Measurements from ENCODE around the gene ZMYM2.
A peak's percentile ranks its signal among the peaks of the same experiment; 100 is the strongest.

ZMYM2 gene

DNA sequence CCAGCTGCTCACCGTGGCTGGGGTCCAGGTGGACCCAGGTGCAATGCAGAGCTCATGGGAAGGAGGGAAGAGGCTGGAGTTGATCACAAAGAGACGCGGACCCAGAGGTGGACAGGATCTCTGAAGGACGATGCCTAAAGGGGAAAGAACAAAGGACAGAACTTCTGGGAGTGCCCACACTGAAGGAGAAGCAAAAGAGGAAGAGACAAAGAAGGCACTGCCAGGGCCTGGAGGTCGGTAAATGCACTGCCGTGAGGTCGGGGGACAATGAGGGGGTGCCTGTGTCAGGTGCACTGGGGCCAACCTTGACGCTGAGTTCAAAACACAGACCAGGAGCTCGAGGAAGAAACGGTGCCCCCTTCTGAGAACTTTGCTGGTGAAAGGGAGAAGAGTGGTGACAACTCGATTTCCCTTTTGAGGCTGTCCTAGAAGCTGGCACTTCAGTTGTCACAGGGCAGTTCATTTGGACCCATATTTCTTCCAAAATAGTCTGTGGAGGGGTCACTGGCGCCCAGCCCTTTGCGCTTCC, 146.7 kb downstream of the ZMYM2 start:
- DNase-seq (ENCODE audit: low spot score), result no peak

DNA sequence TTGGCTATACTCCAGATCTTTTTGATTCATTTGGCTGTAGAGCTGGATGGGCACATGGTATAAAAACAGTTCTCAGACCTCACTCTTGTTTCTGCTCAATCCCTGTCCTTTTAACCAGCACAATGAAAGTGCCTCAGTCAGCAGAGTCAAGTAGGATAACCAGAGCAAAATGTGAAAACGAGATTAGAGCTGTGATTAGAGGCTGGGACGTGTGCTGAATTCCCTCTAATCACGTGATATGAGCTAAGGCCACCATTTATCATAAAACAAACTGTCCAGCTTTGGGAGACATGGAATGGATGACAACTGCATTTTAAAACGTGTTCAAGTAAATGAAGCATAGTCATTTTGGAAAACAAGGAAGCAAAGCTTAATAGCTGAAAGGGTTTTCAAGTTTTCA, 148.2 kb downstream of the ZMYM2 start:
- DNase-seq (ENCODE audit: low spot score), result no peak

DNA sequence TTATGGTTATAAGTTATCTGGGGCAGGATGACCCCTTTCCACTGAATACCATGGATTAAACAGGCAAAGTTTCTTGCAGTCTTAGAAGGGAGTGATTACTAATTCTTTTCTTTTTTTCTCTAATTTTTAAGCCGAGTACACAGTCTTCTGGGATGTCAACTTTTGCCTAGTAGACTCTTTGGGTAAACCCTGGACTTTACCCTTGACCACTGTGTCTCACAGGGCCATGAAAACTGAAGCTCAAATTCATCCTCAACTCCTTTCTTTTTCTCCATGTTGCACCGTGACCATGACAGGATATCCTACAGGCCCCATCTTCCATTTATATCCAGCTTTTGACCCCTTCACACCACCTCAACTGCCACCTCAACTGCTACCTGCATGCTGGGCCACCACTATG, 150.5 kb downstream of the ZMYM2 start:
- DNase-seq (ENCODE audit: low spot score), result no peak

DNA sequence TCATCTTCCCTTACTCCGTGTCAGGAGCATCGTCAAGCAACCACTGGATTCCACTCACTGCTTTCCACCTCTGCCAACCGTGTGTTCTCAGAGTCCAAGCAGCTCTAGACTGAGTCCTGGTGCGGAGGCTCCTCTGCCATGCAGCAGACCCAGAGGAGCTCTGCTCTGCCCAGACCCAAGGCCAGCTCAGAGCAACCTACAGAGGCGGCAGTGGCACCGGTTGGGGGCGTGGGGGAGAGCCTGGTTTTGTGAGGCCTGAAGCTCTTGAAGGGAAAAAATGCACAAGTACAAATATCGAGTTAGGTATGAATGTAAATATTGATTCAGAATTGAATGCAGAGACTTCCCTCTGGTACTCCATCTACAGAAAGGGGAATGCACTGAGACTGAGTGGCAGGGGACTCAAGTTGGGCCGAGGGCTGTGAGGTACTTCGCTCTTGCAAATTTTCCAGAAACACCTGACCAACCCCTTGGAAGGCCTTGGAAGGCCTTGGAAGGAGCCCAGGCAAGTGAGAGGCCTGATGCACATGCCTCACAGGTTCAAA, 155.6 kb downstream of the ZMYM2 start:
- no peak for DNase-seq (ENCODE audit: low spot score)

DNA sequence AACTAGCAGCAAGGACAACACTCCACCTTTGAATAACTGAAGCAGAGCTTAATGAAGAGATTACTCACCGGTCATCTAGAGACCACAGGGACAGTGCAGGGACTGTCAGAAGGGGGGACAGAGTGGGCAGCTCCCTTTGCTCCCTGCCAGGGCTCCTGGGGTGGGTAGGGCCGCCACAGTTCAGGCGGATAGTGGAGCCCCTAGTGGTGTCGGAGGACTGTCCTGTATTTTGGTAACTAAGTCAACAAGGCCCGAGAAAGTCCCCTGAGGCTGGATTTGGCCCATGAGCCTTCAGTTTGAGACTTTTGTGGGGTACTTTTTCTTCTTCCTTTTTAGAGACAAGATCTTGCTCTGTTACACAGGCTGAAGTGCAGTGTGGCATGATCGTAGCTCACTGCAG, 157.7 kb downstream of the ZMYM2 start:
- DNase-seq (ENCODE audit: low spot score), result no peak

DNA sequence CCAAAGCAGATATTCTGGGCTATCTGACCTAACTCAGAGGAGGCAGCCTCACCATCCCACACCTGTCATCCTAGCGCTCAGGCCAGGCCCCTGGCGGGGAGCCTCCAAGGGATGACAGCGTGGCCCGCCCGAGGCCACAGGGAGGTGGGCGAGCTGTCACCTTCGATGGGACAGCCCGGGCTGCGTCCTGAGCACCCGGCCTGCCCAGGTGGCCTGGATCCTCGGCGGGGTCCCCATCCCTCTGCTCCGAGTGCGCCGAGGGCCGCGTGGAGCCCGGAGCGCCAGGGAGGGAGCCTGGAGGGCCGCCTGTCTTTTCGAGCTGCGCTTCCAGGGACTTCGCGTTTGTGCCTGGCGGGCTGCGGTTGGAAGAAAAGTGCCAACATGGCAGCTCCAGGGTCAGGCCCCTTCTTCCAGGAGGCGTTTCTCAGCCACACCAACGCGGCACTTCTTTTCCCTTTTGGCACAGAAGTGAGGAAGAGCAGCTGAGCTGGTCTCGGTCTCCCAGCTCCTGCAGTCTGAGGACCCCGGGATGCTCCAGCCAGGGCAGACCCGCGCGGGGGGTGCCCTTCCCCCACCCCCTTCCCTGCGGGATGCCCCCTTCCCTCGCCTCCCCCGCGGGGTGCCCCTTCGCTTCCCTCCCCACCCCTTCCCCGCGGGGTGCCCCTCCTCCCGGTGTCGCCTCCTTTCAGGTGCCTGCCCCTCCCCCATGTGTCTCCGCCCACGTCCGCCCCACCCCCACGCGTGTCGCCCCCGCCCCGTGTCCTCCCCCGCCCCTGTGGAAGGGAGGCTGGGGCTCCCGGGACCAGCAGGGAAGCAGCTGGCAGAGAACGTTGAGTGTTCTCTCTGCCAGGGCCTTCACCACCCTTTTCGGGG, 160.0 kb downstream of the ZMYM2 start:
- DNase-seq (ENCODE audit: low spot score), result peak; percentile 81

DNA sequence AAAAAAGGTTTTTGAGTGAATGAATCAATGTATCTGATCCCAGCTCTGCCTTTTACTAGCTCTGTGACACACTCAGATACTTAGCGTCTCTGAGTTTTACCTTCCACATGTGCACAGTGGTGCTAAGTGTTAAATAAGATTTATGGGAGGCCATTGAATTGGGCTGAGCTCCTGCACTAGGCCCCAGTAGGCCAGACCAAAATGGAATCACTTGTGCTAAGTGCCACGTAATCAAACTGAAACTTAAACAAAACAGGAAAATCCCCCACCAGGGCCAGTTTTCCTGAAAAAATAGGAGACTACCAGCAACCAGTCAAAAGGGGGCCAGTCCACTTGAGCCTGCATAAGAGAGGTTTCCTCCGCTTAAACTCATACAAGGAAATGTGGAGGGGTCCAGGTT, 161.4 kb downstream of the ZMYM2 start:
- DNase-seq (ENCODE audit: low spot score), result no peak

DNA sequence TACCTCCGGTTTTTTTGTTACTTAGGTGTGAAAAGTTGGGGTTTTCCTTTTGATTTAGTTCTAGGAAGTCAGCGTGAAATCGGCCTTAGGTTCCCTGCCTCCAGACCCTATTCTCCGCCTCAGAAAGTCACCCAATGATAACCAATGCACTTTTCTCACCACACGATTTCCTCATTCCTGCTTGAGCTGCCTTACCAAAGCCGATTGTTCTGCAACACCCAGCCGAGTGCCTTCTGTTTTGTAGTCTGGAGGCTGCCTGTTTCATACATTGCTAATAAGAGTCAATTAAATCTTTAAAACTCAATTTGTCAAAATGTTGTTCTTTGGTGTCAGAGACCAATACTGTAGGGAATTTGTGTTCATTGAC, 162.6 kb downstream of the ZMYM2 start:
- DNase-seq (ENCODE audit: low spot score), result no peak

DNA sequence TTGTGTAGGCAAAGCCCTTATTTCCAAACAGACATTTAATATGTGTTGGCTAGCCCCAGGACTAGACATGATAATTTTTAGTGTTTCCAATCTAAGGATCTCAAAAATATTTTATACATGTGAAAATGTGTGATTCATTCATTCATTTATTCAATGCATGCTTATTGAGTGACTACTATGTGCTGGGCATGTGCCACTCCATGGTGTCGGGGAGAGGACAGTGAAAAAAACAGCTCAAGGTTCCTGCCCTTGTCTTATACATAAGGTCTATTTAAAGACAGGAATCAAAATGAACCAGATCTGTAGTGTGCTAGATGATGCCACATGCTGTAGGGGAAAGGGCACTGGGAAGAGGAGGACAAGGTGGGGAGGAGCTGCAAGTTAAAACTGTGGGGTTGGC, 165.8 kb downstream of the ZMYM2 start:
- DNase-seq (ENCODE audit: low spot score), result no peak

DNA sequence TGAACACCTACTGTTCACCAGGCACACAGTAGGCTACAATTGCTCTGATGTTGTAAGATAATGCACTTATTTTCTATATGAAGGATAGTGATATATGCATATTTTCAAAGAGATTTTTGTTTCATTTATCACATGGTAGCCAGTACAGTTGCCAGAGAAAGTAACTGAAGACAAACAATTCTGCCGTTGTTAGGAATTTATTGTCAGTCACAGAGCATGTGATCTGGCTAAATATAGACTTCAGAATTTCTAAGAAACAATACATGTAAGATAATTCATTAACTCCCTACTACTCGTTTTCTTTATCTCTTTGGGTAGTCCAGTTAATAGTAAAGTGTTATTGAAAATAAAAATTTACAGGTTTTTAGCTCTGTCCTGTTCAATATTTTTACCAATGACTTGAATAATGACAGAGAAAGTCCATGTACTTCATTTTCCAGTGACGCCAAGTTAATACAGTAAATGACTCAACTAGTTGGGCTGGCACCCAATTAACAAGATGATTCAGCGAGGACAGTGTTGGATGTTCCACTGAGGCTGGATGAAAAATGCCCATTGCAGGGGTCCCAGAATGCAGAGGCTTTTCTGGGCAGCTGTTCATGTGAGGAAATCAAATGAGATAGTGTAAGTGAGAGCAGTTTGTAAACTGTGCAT, 166.7 kb downstream of the ZMYM2 start:
- peak; percentile 57 for DNase-seq (ENCODE audit: low spot score)

DNA sequence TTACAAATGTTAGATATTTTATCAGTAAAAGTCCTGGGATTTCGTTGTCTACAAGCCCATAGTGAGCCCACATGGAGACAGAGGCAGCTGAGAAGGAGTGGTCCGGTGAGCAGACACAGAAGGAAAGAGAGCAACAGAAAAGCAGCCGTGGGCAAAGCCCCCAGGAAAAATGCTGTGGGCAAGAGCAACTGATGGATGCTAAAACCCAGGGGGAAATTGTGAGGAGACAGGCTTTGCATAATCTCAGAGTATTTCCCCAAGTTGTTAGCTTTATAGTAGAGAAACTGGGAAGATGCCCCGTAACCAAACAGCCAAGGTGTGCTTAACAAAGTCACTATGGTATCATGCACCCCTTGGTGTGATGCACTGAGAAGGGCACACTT, 167.2 kb downstream of the ZMYM2 start:
- DNase-seq (ENCODE audit: low spot score), result no peak

DNA sequence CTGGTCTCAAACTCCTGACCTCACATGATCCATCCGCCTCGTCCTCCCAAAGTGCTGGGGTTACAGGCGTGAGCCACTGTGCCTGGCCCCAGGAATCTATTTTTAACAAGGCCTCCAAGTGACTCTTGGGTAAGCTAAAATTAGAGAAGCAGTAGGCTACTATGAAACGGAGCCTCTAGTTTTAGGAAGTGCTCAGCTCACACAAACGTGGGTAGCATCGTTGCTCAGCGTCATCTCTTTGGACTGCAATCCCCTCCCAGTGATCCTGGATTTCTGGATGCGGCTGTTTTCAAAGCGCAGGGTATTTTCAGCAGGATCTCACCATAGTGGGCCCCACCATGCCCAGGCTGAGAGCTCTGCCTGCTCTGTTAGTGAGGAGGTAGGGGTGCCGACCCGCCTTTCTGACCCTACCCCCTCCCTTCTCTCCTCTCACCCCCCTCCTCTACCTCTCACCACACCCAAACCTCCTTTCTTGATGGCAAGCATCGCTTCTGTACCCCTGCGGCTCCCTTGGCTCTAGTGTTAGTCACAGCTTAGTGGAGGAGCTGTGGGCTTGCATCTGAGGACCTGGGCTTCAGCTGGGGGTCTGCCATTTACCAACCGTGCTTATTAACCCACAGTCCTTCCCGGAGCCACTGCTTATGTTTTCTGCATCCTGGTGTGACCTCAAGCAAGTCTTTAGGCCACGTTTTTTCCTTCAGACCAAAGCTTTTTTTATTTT, 168.2 kb downstream of the ZMYM2 start:
- no peak for DNase-seq (ENCODE audit: low spot score)

DNA sequence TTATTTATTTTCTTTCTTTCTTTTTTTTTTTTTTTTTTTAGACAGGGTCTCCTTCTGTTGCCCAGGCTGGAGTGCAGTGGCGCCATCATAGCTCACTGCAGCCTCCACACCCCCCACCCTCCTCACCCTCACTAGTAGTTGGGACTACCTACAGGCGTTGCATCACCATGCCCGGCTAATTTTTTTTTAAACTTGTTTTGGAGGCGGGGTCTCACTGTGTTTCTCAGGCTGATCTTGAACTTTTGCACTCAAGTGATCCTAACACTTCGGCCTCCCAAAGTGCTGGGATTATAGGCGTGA, 168.7 kb downstream of the ZMYM2 start:
- DNase-seq (ENCODE audit: low spot score), result no peak

DNA sequence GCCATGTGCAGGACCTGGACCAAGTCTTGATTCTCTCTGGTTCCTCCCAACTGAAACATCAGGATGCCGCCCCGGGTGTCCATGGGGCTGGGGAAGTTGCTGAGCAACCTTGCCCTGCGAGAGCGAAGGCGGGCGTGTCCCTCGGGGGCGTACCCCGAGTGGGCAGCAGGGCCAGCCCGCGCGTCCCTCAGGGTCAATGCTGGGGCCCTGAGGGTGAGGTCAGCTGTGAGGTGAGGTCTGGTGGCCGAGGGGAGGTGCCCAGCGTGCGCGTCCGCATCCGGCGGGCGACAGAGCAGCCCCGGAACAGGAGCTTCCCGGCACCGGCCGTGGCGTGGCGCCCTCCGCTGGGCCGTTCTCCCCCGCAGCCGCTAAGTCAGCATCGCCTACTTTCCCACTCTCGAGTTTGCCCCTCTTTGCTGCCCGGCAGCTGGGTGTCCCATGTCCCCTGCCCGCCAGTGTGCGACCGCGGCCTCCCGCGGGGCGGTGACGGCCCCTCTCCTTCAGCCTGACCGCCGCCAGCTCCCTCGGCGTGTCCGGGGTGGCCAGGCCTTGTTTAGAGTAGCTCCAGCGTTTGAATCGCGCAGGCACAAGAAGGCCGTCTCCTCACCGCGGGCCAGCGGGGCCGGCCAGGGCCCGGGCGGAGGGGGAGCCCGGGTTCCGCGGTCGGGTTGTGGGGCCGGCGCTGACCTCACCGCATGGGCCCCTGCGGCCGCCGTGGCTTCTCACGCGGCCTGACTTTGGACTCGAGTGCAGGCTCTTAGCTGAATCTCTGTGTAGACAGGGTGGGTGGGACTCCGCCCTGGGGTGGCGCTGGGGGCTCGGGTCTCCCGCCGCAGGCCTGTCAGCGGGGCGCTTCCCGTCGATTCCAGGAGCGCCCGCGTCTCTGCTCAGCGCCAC, 169.3 kb downstream of the ZMYM2 start:
- peak; percentile 84 for DNase-seq (ENCODE audit: low spot score)

DNA sequence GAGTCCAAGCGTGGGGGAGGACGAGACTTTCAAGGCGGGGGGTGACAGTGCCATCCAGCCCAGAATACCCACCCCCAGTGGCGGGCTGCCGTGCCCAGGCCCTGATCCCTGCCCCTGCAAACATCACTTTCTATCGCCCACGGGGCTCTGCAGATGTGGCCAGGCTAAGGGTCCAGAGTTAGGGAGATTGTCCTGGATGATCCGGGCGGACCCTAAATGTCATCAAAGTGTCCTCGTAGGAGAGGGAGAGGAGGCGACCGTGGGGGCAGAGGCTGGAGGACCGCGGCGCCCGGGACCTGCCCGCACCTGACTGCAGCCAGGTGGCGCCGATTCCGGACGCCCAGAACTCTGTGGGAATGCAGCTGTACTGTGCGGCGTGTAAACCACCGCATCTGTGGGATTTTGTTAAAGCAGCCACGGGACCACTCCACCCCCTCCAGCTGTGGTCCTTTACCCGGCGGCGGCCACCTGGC, 170.0 kb downstream of the ZMYM2 start:
- DNase-seq (ENCODE audit: low spot score), result no peak

DNA sequence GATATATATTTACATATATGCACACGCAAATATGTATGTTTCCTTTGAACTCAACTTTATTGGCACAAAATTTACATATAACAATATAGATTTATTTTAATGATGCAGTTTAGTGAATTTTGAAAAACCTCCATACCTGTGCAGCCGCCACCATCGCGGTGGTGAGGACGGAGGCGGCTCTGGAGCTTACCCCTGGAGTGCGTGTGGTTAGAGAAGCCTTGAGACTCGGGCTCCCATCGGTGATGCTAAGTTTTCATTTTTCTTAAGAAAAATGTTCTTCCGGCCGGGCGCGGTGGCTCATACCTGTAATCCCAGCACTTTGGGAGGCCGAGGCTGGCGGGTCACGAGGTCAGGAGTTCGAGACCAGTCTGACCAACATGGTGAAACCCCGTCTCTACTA, 170.5 kb downstream of the ZMYM2 start:
- no peak for DNase-seq (ENCODE audit: low spot score)

DNA sequence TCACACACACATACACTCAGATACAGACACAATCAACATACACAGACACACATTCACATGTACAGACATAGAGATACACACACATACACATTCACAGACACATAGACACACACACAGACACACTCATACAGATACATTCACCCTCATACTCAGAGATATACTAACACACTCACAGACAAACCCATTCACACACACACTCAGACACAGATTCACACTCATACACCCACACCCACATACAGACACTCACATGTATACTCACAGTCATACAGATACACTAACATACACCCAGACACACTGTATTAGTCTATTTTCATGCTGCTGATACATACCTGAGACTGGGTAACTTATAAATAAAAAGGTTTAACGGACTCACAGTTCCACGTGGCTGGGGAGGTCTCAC, 171.5 kb downstream of the ZMYM2 start:
- no peak for DNase-seq (ENCODE audit: low spot score)

DNA sequence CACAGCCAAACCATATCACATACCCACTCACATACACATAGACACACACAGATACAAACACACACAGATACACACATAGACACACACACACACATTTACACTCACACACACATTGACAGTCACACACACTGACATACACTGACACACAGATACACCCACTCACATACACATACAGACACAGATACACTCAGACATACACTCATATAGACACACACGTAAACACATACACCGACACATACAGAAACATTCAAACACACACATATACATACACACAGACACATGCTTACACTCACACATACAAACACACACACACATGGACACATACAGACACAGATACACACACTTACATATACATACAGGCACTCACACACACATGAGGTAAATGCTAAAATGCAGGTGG, 172.1 kb downstream of the ZMYM2 start:
- DNase-seq (ENCODE audit: low spot score), result no peak

DNA sequence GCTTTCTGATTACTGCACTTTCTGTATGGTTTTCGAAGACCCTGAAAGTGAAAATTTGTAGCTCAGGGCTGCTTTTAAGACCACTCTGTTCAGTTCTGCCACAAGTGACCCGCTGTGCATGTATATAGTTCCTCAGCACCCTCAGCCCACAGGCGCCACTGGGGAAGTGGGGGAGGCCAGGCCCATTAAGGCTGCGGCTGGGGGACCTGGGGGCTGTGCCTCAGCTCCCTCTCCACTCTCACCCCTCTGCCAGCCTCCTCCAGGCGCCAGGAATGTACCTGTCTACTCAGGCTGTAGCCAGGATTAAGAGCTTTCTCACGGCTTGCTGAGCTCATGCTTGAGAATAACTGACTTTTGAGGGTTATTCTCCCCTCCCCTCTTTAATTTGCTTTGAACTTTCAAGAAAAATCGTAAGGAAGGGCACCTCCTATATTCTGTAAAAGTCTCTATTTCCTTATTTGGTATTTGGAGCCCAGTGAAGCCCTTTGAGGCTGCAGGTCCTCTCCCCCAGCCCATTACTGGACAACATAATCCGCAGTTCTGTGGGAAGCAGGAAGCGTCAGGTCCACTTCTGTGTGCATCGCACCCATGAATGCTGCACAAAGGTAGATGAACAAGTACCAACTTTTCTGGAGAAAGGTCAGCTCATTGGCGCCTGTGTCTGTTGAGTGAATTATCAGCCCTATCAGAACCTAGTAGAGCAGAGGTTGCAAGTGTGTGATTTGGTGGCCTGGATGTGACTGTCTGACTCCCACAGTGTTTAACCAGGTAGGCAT, 172.7 kb downstream of the ZMYM2 start:
- DNase-seq (ENCODE audit: low spot score), result no peak

DNA sequence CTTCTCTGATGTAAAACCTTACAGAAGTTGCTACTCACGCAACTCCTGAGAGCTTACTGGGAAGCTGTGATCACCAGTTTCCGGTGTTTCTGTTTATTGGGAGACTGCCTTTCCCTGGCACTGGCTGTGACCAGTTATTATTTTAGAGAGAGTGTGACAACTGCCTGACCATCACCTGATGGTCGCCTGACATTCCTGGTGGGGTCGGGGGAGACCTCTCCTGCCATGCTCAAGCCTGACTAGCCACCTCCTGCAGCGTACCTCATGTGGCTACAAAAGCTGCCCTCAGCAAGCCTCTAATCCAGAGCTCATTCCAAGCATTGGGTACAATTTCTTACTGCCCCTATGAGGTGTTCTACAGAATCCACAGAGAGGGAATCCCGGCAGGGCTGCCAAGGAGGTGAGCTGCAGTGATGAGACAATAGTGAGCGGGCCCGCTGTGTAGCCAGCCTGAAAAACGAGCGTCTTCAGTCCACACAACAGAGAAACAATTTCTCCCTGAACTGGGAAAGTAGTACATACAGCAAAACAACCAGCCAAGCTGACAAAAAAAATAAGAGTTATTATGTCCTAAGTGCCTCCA, 173.6 kb downstream of the ZMYM2 start:
- no peak for DNase-seq (ENCODE audit: low spot score)
